ENCODE data around the gene USP43.

The USP43 gene

DNA sequence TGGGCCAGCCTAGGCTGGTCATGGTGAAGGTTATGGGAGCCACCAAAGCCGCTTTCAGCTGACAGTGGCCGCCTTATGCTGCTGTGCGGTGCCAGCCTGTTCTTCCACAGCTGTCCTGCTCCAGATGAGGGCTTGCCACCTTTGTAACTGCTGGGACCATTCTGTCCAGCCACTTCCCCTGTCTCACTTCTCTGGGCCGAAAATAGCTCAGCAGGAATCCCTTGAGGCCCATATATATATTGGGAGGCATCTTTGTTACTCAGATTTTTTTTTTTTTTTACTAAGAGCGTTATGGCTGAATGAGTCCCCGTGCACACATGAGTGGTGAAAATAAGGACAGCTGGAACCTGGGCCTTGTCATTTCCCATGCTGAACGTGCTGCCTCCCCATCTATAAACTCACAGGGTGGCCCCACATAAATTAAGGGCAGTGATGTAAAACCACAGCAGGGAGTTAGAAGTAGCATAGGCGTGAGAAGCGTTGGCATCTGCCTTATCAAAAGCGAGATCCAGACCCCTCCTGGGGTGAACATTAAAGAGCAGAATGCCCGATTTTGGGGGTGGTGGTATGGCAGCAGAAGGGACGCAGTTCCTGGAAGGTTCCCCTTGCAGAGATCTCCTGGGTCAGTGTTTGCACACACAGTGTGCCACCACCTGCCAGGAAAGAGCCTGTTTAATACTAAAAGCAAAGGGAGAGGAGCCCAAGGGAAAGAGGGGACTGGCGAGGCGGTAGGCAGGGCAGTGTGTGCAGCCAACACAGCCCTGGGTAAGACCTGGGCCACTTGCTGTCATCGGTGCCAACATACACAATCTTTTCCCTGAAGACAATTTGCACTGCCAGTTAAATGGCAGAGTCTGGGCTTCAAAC lies 57.8 kb downstream of the USP43 start:
- DNase-seq (ENCODE audit: low read depth in 3 of 3, low spot score in 1 of 3) = no peak

DNA sequence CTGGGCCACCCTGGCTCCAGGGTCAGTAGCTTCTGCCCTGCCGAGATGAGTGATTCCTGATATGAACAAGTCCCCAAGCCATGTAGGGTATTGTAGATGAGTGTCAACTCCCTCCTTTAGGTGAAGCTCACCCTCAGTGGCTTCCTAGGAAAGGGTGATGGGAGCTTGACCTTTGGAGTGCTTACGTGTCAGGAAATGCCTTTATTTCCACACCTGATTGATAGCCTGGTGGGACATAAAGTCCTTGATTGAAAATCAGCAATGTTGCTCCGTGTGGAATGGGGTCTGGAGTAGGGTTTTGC lies 58.4 kb downstream of the USP43 start:
- DNase-seq (ENCODE audit: low read depth in 3 of 3, low spot score in 1 of 3) = no peak

DNA sequence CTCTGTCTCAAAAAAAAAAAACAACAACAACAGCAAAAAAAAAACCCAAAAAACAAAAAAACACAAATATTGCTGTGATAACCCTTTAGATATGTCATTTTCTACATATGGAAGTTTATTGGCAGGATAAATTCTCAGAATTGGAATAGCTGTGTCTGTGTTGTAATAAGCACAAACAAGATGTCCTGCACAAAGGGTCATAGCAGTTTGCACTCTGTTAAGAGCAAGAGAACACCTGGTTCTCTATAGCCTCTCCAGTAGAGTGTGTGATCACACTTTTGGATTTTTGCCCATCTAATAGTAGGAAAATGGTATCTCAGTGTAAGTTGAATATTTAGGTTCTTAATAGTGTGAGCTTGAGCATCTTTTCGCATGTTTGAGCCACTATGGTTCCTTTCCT lies 60.4 kb downstream of the USP43 start:
- DNase-seq (ENCODE audit: low read depth in 3 of 3, low spot score in 1 of 3) = no peak

DNA sequence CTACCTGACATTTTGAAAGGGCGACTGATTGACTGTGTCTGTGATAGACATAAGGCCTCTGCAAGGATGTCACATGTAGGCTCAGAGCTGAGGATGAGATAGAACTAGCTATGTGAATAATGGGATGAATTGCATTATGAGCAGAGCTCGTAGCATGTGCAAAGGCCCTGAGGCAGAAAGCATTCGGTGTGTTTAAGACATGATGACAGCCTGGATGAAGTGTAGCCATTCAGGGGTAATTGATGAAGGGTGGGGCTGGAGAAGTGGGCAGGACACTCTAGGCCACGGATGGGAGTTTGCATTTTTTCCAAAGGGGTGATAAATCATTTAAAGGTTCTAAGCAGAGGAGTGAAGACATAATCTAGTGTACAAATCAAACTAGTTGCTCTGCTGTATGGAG lies 62.6 kb downstream of the USP43 start:
- DNase-seq (ENCODE audit: low read depth in 3 of 3, low spot score in 1 of 3) = no peak

DNA sequence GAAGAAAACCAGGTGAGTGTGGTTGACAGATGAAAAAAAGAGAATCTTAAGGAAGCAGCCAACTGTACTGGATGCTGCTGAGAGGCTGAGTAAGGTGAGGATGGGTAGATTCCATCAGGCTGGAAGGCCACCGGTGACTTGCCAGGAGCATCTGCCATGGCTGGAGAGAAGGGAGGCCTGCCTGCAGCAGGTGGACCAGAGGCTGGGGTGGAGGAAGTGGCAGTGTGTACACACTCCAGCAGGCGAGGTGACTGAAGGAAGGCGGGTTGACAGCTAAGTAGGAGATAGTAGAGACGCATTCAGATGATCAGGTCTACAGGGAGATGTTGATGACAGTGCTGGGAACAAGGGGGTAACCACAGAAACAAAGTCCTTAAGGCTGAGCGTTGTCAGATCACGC lies 69.5 kb downstream of the USP43 start:
- no peak for DNase-seq (ENCODE audit: low read depth in 3 of 3, low spot score in 1 of 3)

DNA sequence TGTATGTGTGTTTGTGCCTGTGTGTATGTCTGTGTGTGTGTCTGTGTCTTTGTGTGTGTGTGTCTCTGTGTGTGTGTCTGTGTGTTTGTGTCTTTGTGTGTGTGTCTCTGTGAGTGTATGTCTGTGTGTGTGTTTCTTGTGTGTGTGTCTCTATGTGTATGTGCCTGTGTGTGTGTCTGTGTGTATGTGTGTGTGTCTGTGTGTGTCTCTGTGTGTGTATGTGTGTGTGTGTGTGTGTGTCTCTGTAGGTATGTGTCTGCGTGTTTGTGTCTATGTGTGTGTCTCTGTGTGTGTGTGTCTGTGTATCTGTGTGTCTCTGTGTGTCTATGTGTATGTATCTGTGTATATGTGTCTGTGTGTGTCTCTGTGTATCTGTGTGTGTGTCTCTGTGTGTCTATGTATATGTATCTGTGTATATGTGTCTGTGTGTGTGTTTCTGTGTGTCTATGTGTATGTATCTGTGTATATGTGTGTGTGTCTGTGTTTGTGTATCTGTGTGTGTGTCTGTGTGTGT lies 70.2 kb downstream of the USP43 start:
- DNase-seq (ENCODE audit: low read depth in 3 of 3, low spot score in 1 of 3) = no peak

DNA sequence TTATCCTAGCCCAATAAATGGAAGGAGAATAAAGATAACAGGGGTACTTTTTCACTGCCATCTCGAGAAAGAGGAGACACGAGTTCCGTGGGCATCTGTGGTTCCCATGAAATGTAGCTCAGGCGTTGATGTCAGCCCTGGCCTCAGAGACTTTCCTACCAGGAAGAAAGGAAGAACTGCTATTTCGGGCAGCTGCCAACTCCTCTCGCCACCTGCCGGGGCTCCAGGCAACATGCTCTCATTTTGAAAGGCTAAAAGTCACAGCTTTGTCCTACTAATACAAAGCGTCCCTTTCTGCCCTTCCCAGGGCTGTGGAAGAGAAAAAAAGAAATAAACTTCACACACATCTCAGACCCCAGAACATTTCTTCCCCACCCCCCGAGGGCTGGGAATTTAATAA lies 80.3 kb downstream of the USP43 start:
- no peak for DNase-seq (ENCODE audit: low read depth in 3 of 3, low spot score in 1 of 3)

DNA sequence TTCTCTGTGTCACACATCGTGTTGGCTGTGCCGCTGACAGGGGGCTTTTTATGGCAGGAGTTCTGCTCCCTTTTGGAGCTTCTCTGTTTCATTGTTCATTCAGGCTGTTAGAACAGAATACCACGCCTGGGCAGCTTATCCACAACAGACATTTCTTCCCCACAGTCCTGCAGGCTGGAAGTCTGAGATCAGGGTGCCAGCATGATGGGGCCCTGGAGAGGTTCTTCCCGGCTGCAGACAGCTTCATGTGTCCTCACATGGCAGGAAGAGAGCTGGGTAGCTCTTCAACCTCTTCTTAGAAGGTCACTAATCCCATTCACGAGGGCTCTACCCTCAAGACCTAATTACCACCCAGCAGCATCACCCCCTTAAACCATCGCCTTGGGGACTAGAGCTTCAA lies 81.0 kb downstream of the USP43 start:
- no peak for DNase-seq (ENCODE audit: low read depth in 3 of 3, low spot score in 1 of 3)

DNA sequence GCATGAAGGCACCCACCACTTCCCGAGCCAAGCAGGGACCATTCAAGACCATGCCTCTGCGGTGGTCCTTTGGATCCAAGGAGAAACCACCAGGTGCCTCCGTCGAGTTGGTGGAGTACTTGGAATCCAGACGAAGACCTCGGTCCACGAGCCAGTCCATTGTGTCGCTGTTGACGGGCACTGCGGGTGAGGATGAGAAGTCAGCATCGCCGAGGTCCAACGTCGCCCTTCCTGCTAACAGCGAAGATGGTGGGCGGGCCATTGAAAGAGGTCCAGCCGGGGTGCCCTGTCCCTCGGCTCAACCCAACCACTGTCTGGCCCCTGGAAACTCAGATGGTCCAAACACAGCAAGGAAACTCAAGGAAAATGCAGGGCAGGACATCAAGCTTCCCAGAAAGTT lies 82.7 kb downstream of the USP43 start:
- no peak for DNase-seq (ENCODE audit: low read depth in 3 of 3, low spot score in 1 of 3)

DNA sequence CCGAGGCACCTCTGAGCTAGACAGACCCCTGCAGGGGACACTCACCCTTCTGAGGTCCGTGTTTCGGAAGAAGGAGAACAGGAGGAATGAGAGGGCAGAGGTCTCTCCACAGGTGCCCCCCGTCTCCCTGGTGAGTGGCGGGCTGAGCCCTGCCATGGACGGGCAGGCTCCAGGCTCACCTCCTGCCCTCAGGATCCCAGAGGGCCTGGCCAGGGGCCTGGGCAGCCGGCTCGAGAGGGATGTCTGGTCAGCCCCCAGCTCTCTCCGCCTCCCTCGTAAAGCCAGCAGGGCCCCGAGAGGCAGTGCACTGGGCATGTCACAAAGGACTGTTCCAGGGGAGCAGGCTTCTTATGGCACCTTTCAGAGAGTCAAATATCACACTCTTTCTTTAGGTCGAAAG lies 83.2 kb downstream of the USP43 start:
- no peak for DNase-seq (ENCODE audit: low read depth in 3 of 3, low spot score in 1 of 3)

DNA sequence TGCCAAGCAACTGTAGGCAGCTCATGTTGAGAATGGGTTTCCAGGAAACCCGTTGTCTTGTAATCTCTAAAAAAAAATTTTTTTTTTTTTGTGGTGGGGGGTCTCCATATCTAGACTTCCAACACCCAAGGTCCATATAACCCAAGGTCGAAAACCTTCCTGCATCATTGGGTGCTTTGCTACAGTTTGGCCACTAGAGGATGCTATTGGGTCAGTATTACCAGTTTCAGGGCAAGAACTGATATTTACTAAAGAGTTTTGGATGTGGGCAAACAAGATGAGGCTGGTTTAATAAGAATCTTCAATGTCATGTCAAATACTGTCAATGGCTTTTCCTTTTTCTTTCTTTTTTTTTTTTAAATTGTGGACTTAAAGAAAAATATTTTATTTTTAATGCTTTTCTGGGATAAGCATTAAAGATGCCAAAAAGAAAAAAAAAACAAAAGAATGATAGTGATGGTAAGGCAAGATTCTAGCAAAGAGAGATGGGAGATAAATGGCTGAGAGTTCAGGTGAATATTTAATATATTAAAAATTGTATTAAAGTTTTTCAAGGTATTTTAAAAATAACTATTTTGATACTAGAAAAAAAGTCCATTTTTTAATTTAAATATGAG lies 83.8 kb downstream of the USP43 start:
- no peak for DNase-seq (ENCODE audit: low read depth in 3 of 3, low spot score in 1 of 3)

DNA sequence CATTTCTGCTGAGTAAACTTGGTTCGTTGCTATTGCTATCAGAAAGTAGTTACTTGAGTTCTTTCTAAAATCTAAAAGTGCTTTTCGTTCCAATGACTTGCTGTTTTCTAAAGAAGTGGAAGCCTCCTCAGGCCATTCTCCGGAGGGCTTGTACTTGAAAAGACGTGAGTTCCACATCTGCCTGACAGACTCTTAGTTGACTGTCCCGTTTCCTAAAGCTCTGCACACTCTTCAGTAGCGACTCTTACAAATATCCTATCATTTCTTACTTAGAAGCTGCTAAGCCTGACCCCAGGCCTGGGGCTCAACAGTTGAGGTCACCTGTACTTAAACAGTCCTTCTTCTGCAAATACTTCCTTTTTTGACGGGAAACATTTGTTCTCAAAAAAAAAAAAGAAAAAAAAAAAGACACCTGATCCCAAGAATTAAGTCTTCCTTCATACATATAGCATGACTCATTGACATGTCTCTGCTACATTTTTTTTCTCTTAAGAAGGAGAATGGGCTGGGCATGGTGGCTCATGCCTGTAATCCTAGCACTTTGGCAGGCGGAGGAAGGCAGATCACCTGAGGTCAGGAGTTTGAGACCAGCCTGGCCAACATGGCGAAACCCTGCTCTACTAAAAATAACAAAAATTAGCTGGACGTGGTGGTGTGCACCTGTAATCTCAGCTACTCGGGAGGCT lies 84.6 kb downstream of the USP43 start:
- no peak for DNase-seq (ENCODE audit: low read depth in 3 of 3, low spot score in 1 of 3)

DNA sequence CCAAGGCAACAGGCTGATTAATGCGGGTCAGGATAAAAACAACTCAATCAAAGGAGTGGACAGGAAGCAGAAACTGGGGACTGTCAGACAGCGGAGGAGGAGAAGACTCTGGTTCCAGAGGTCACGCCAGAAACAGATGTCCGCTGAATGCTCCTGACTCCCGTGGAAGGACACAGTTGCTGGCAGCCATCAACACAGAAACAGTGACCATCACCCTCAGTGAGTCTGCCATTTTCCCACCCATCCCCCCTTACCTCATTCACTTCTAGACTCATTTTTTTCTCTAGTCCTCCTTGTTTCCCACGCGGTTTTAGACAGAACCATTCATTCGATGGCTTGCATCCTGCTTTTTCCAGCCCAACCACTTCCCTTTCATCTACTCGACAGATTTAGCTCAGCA lies 105.2 kb downstream of the USP43 start:
- DNase-seq (ENCODE audit: low read depth in 3 of 3, low spot score in 1 of 3) = no peak

DNA sequence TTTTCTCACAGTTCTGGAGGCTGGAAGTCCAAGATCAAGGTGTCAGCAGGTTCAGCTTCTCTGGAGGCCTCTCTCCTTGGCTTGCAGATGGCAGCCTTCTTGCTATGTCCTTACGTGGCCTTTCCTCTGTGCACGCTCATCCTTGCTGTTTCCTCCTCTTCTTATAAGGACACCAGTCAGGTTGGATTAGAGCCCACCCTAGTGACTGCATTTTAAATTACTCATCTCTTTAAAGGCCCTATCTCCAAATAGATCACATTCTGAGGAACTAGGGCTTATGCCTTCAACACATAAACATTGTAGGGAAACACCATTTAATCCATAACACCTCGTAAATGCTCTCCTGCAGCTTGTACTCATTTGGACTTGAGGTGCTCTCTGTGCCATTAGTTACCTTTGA lies 109.8 kb downstream of the USP43 start:
- DNase-seq (ENCODE audit: low read depth in 3 of 3, low spot score in 1 of 3) = no peak

DNA sequence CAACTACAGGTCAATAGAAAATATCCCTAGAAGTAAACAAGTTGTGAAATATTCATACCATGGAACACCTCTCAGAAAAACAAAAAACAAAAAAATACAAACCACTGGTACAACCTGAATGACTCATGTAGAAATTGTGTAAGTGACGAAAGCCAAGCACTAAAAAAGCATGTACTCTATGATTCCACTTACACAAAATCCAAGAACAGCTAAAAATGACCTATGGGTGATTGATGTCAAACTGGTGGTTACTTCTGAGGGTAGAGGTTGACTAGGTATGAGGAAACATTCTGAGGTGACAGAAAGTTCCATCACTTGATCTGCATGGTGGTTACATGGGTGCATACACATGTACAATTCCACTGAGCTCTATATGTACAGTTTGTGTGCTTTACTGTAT lies 114.9 kb downstream of the USP43 start:
- no peak for DNase-seq (ENCODE audit: low read depth in 3 of 3, low spot score in 1 of 3)

DNA sequence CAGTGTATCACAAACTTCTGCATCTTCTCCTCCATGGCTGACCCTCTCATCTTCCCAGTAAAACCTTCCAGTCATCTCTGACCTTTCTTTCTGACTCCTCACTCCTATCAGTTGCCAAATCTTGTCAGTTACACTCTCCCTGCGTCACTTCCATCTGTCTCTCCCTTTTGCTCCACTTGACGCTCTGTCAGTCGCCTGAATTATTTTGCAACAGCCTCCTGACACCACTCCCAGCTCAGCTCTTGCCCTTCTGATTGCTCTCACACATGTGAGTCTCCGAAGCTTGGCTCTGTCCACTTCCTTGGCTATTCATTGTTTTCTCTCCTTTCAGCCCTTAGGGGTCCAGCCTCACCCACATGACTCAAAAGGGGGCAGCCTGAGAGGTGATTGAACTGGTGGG lies 118.3 kb downstream of the USP43 start:
- no peak for DNase-seq (ENCODE audit: low read depth in 3 of 3, low spot score in 1 of 3)

DNA sequence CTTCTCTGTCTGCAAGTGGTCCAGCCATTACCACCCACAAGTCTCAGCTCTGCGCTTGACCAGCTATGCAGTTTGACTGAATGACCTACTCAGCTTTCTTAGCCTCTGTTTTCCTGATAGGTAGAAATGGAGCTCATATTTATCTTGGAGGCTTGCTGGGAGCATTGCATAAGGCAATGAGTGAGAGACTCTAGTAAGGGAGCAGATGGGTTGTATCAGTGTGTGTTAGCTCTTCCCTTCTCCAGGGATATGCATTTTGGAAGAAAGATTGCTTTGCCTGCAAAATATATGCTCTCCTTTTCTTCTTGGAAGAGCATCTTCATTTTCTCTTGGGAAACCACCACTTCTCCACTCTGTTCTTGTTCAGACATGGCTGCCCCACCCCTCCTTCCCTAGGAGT lies 120.0 kb downstream of the USP43 start:
- DNase-seq (ENCODE audit: low read depth in 3 of 3, low spot score in 1 of 3) = no peak

DNA sequence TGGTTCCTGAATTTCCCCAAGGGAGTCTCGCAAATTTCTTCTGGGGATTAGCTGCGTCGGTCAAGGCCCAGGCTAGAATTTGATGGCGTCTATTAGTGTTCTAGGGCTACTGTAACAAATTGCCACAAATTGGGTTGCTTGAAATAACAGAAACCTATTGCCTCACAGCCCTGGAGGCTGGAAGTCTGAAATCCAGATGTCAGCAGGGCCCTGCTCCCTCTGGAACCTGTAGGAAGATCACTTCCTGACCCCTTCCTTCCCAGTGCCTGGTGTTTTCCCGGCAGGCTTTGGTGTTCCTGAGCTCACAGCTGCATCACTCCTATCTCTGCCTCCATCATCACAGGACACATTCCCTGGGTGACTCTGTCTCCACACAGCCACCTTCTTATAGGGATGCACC lies 121.7 kb downstream of the USP43 start:
- DNase-seq (ENCODE audit: low read depth in 3 of 3, low spot score in 1 of 3) = no peak

DNA sequence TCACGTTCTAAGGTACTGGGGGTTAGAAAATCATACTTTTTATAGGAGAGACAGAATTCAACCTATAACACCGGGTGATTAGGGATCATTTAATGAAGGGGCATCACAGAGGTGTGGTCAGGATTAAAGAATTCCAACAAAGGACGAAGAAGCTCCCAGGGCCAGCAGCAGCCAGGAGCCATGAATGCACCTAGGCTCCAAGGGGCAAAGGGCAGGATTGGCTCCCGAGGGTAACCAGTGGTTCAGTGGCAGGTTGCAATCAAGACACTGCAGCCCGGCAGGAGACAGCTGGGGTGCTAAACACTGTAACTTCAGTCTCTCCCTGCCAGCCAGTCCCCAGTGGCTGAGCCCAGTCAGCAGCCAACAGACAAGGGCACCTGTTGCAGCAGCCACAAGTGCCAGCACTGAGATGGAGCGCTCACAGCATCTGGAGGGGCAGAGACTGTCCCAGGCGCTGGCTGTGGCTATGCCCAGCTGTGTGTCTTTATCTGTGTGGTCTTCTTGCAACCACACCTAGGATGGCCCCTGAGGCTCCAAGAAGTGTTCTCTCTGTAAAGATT lies 122.2 kb downstream of the USP43 start:
- DNase-seq (ENCODE audit: low read depth in 3 of 3, low spot score in 1 of 3) = no peak

DNA sequence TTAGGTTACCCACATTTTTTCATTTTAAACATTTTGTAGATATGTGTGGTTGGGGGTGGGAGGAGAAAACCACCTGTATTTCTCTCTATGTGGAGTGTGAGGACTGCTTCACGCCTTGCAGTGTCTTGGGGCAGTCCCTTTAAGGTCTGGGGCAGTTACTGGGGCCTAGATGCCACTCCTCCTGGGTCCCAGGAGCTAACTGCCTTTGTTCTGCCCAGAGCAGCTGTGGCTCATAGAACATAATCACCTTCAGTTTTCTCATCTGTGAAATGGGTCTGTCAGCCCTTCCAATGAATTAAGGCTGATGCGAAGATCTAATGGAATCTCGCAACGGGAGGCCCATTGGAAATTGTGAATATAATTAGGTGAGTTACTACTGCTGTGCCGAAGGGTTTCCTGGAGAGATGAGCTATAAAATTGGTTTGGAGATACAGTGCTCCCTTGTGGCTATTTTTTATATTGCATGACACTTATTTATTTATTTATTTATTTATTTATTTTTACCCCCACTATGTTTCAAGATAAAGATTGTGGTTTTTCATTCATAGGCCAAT lies 123.1 kb downstream of the USP43 start:
- DNase-seq (ENCODE audit: low read depth in 3 of 3, low spot score in 1 of 3) = no peak

DNA sequence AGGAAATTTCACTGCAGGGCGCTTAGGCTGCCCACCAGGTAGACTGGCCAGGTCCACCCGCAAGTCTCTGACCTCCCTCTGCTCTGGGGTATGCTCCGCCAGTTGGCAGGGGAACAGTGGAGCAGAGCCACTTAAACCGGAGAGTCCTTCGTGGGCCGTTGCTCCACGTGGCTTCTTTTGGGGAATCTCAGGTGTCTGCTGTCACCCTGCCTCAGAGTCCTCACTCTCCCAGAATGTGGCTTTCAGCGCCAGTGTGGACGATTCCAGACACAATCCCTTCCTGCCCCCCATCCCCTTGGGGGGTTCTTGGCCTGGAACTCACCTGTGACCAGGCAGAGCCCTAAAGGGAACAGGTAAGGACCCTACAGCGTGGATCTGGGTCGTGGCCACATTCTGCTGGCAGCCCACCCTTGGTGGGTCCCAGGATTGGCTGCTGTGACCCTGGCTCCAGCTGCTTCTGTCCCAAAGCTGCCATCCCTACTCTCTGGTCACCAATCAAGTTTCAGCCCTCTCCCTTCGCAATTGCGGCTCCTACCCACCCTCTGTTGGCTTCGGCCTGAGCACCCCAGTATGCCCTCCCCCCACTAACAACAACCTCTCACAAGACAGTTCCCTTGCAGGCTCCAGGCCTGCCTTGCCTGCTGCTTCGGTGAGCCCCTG lies 123.8 kb downstream of the USP43 start:
- no peak for DNase-seq (ENCODE audit: low read depth in 3 of 3, low spot score in 1 of 3)
